Panc1 (cell line): Measurements from ENCODE around the gene SCAANT1. TPM values are rescaled to one million over a fixed set of nuclear protein-coding genes. Genes with fewer than 3 reads are reported as not detected.

Experiments
- ATAC-seq: fragments of 200-7000 bp; cut with Tn5 transposase; 2 replicates; pipeline ENCODE4 v1.9.1; 2020; ENCODE audit warnings: mild to moderate bottlenecking, moderate library complexity
- BruUV-seq: library from RNA; stranded (reverse); fragments of 400-500 nt; replicated peaks from 2 replicates; lab custom pipeline; 2021; lab: Mats Ljungman, UMichigan
- CTCF ChIA-PET: fragments of 300-600 bp; sonication (Branson Sonifier 250); formaldehyde crosslinking; loops from one replicate; lab custom pipeline; 2022; ENCODE audit warnings: antibody characterized with exemption; lab: Charles Lee
- POLR2A ChIA-PET: fragments of 300-600 bp; sonication (Branson Sonifier 250); formaldehyde crosslinking; loops from one replicate; lab custom pipeline; 2022; ENCODE audit warnings: antibody characterized with exemption; lab: Charles Lee
- DNase-seq: peaks from one replicate; pipeline ENCODE4 v3.0.0-alpha.2; 2010; ENCODE audit warnings: low read depth, low spot score
- H3K27ac ChIP-seq: 2 replicates; pipeline ENCODE4 v1.5.1; 2011; ENCODE audit warnings: mild to moderate bottlenecking, low read length, inconsistent platforms
- H3K27me3 ChIP-seq: fragments of 200-500 bp; sonication (Bioruptor generic); 2 replicates; pipeline ENCODE4 v1.6.0; 2014; ENCODE audit warnings: low read length, inconsistent platforms; ENCODE audit not compliant: control insufficient read depth, insufficient read depth
- H3K36me3 ChIP-seq: fragments of 200-500 bp; sonication (Bioruptor generic); 2 replicates; pipeline ENCODE4 v1.5.1; 2014; ENCODE audit warnings: inconsistent platforms, mild to moderate bottlenecking, low read length, moderate library complexity; ENCODE audit not compliant: control insufficient read depth, insufficient read depth
- H3K4me1 ChIP-seq: 2 replicates; pipeline ENCODE4 v1.5.1; 2011; ENCODE audit warnings: inconsistent platforms, mild to moderate bottlenecking, low read length, moderate library complexity; ENCODE audit not compliant: control insufficient read depth, insufficient read depth
- H3K4me3 ChIP-seq, 2 experiments: 2 replicates each; pipeline ENCODE4 v1.5.1; 2011 to 2012; ENCODE audit warnings: low read depth in 2 of 2, low read length in 2 of 2, mild to moderate bottlenecking in 2 of 2, inconsistent platforms in 1 of 2, moderate library complexity in 1 of 2
- H3K9me3 ChIP-seq: fragments of 200-500 bp; sonication (Bioruptor generic); 2 replicates; pipeline ENCODE4 v1.5.1; 2014; ENCODE audit warnings: low read depth, mild to moderate bottlenecking, inconsistent platforms, low read length, moderate library complexity; ENCODE audit not compliant: control insufficient read depth, insufficient read depth
- CTCF ChIP-seq: fragments of 450-650 bp; IDR thresholded peaks from 2 replicates; pipeline ENCODE4 v1.5.1; 2017; ENCODE audit warnings: mild to moderate bottlenecking
- POLR2AphosphoS5 ChIP-seq: IDR thresholded peaks from 2 replicates; pipeline ENCODE4 v1.6.1; 2012; ENCODE audit warnings: mild to moderate bottlenecking, low read depth, low read length, moderate library complexity
- SIN3A ChIP-seq: IDR thresholded peaks from 2 replicates; pipeline ENCODE4 v1.6.1; 2012; ENCODE audit warnings: low read depth, mild to moderate bottlenecking, low read length, moderate library complexity, borderline replicate concordance; ENCODE audit not compliant: insufficient read depth
- TCF7L2 ChIP-seq: IDR thresholded peaks from 2 replicates; pipeline ENCODE4 v1.6.1; 2011; ENCODE audit warnings: mild to moderate bottlenecking, low read depth, low read length, inconsistent platforms
- in situ Hi-C: cut with HindIII; loops from 2 replicates; pipeline ENCODE4 v1.10.0; 2016; ENCODE audit warnings: low sequenced_read_pairs, low pct_unique_long_range_greater_than_20kb
- intact Hi-C: fragments of 100-400 bp; cut with micrococcal nuclease; formaldehyde crosslinking; loops from one replicate; pipeline ENCODE4 v1.10.0; 2022; ENCODE audit not compliant: unreplicated experiment
- total RNA-seq: library from RNA; stranded (reverse); gene quantifications from one replicate; pipeline ENCODE4 v1.2.1, GENCODE V29; 2021; ENCODE audit not compliant: unreplicated experiment
- TF ChIP-seq, protein P1 (sequence below), 2 experiments: IDR thresholded peaks; 2 replicates each; pipeline ENCODE4 v1.6.1; 2011 to 2012; ENCODE audit warnings: low read depth in 2 of 2, control low read depth in 1 of 2, low read length in 1 of 2, mild to moderate bottlenecking in 1 of 2, moderate library complexity in 1 of 2; ENCODE audit not compliant: insufficient read depth in 1 of 2

The SCAANT1 gene
- total RNA-seq, 1 experiment from 2014 or later = not detected

DNA sequence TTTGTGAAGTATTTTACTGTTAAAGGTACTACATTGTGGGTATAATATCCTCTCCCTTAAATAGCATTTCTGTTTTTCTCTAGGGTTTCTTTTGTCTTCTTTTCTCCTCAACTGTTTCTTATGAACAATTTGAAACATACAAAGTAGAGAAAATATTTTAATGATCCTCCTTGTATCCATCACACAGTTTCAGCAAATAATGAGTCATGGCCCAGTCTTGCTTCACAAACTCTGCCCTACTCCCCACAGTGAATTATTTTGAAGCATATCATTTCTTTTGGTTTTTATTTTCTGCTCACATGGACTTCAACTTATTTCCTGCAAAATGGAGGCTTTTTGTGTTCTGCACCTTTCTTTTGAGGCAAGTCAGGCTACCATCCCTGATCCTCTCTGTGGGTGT is 6.1 kb upstream of the SCAANT1 start:
- CTCF ChIA-PET = no interaction called here
- Histone ChIP-seq H3K9me3 (no peaks in the 10 kb centered on the region), H3K27ac (no peak overlapping the region), H3K36me3 (no peaks in the 10 kb centered on the region; the same call in 1 of the 2 replicates), H3K4me3 (no peak overlapping the region), H3K27me3 (no peaks in the 10 kb centered on the region), H3K4me1 (peaks cover 12% of the 10 kb centered on the region; the same call in 1 of the 2 replicates)
- BruUV-seq = no TSS peak
- ATAC-seq = no peak
- TF ChIP-seq, protein P1, sequence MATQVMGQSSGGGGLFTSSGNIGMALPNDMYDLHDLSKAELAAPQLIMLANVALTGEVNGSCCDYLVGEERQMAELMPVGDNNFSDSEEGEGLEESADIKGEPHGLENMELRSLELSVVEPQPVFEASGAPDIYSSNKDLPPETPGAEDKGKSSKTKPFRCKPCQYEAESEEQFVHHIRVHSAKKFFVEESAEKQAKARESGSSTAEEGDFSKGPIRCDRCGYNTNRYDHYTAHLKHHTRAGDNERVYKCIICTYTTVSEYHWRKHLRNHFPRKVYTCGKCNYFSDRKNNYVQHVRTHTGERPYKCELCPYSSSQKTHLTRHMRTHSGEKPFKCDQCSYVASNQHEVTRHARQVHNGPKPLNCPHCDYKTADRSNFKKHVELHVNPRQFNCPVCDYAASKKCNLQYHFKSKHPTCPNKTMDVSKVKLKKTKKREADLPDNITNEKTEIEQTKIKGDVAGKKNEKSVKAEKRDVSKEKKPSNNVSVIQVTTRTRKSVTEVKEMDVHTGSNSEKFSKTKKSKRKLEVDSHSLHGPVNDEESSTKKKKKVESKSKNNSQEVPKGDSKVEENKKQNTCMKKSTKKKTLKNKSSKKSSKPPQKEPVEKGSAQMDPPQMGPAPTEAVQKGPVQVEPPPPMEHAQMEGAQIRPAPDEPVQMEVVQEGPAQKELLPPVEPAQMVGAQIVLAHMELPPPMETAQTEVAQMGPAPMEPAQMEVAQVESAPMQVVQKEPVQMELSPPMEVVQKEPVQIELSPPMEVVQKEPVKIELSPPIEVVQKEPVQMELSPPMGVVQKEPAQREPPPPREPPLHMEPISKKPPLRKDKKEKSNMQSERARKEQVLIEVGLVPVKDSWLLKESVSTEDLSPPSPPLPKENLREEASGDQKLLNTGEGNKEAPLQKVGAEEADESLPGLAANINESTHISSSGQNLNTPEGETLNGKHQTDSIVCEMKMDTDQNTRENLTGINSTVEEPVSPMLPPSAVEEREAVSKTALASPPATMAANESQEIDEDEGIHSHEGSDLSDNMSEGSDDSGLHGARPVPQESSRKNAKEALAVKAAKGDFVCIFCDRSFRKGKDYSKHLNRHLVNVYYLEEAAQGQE (IDR thresholded peaks at IDR 0.05; ENCODE audit: insufficient read depth in 1 of 2, low read depth in 2 of 2, low read length in 1 of 2) = no peak
- TF ChIP-seq TCF7L2 (no peak), SIN3A (no peak), POLR2AphosphoS5 (no peak), CTCF (no peak)
- DNase-seq = no peak
- intact Hi-C loops (no loop called here), in situ Hi-C loops (no loop called here)
- POLR2A ChIA-PET = no interaction called here

DNA sequence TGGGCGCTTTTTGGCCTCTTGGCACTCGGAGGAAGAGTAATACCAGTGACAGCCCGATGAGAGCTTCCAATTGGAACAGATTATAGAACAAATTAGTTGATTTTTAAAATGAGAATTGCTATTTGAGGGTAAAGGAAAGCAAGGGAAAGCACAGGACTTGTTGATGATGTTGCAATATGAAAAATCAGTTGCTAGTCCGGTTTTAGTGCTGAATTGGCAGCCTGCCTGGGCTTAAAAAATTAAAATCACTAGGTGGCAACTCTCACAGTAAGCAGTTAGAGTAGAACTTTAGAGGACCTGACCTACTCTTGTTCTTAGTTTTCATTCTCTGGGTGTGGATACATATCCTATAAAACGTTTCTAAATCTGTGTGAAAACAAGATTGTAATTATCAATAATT is 2.1 kb upstream of the SCAANT1 start:
- no TSS peak for BruUV-seq
- intact Hi-C loops = no loop called here
- no peaks in the 10 kb centered on the region; the same call in 1 of the 2 replicates for H3K36me3 ChIP-seq
- CTCF ChIA-PET = no interaction called here
- peaks cover 20% of the 10 kb centered on the region for H3K4me1 ChIP-seq
- POLR2A ChIA-PET = no interaction called here
- H3K27me3 ChIP-seq = no peaks in the 10 kb centered on the region
- TF ChIP-seq TCF7L2 (no peak), CTCF (no peak), POLR2AphosphoS5 (no peak), SIN3A (no peak)
- TF ChIP-seq, protein P1 (IDR thresholded peaks at IDR 0.05; ENCODE audit: insufficient read depth in 1 of 2, low read depth in 2 of 2, low read length in 1 of 2) = no peak
- in situ Hi-C loops = no loop called here
- no peaks in the 10 kb centered on the region for H3K9me3 ChIP-seq
- no peak overlapping the region for H3K4me3 ChIP-seq
- no peak overlapping the region for H3K27ac ChIP-seq
- DNase-seq = no peak
- no peak for ATAC-seq
